Measurements from ENCODE around the gene ATOX1. TPM values are rescaled to one million over a fixed set of nuclear protein-coding genes. Genes with fewer than 3 reads are reported as not detected.
A peak's percentile ranks its signal among the peaks of the same experiment; 100 is the strongest.

The ATOX1 gene
- total RNA-seq, 4 donors from 2014 or later, result 73.4 to 236 (median 157) TPM

- Histone ChIP-seq H3K27ac (no peak overlapping the region), H3K36me3 (no peaks in the 10 kb centered on the region), H3K4me3 (replicated peaks in 1 of 3) (no peak overlapping the region), H3K27me3 (no peaks in the 10 kb centered on the region), H3K4me1 (peaks cover 0 to 4% of the 10 kb centered on the region in 2 donors), H3K9me3 (no peaks in the 10 kb centered on the region)
- DNase-seq, result no peak
- TF ChIP-seq POLR2A (IDR thresholded peaks at IDR 0.05), result no peak
- TF ChIP-seq, protein P1, sequence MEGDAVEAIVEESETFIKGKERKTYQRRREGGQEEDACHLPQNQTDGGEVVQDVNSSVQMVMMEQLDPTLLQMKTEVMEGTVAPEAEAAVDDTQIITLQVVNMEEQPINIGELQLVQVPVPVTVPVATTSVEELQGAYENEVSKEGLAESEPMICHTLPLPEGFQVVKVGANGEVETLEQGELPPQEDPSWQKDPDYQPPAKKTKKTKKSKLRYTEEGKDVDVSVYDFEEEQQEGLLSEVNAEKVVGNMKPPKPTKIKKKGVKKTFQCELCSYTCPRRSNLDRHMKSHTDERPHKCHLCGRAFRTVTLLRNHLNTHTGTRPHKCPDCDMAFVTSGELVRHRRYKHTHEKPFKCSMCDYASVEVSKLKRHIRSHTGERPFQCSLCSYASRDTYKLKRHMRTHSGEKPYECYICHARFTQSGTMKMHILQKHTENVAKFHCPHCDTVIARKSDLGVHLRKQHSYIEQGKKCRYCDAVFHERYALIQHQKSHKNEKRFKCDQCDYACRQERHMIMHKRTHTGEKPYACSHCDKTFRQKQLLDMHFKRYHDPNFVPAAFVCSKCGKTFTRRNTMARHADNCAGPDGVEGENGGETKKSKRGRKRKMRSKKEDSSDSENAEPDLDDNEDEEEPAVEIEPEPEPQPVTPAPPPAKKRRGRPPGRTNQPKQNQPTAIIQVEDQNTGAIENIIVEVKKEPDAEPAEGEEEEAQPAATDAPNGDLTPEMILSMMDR (IDR thresholded peaks at IDR 0.05), result no peak
- intact Hi-C loops (cut with DNase I), result no loop called here
Observed at GRCh38 chr5:151766975-151767374, 8.5 kb upstream of the ATOX1 start.

DNA sequence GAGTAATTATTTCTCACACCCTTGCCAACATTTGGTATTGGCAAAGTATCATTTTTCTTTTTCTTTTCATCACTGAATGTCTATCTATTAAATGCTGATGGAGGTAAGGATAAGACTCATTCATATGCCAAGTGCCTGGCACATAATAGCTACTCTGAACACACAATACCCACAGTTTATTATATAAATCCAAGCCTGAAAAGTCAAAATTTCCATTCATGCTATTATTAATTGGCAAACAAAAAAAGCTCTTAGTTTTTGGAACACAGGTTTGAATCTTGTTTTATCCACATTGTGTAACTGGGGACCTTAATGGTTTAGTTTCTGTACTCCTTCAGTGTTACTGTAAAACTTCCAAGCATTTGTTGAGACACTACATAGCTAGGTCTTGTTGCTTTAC is 6.4 kb upstream of the ATOX1 start:
- Histone ChIP-seq H3K36me3 (no peaks in the 10 kb centered on the region), H3K4me1 (no peaks in the 10 kb centered on the region), H3K9me3 (no peaks in the 10 kb centered on the region), H3K27ac (no peak overlapping the region), H3K4me3 (replicated peaks in 1 of 3) (no peak overlapping the region), H3K27me3 (no peaks in the 10 kb centered on the region)
- no peak for DNase-seq
- intact Hi-C loops (cut with DNase I), result no loop called here
- TF ChIP-seq, protein P1 (IDR thresholded peaks at IDR 0.05), result no peak
- TF ChIP-seq POLR2A (IDR thresholded peaks at IDR 0.05), result no peak

GRCh38 chr5:151758141-151758429 is 346 bp downstream of the ATOX1 start:
- TF ChIP-seq POLR2A (IDR thresholded peaks at IDR 0.05), result no peak
- TF ChIP-seq, protein P1 (IDR thresholded peaks at IDR 0.05), result no peak
- Histone ChIP-seq H3K4me3 (replicated peaks in 1 of 3) (peak overlapping the region; percentile 38 to 95 (median 61)), H3K27ac (peak overlapping the region; percentile 58 to 89 (median 84)), H3K9me3 (no peaks in the 10 kb centered on the region), H3K27me3 (no peaks in the 10 kb centered on the region), H3K4me1 (peaks cover 21 to 26% of the 10 kb centered on the region in 2 donors), H3K36me3 (no peaks in the 10 kb centered on the region)
- intact Hi-C loops (cut with DNase I), result no loop called here
- DNase-seq, result peak; percentile 40 to 50
- 2 to 5% methylated on average over 4 to 8 of the region's 11 CpGs for WGBS, 2 donors

- H3K9me3 ChIP-seq, result no peaks in the 10 kb centered on the region
- no peaks in the 10 kb centered on the region for H3K27me3 ChIP-seq
- intact Hi-C loops (cut with DNase I), result no loop called here
- WGBS, 2 donors, result 16 to 31% methylated on average over 8 to 9 of the region's 9 CpGs
- H3K4me3 ChIP-seq (replicated peaks in 1 of 3), result peak overlapping the region; percentile 38 to 95 (median 61)
- H3K36me3 ChIP-seq, result no peaks in the 10 kb centered on the region
- H3K27ac ChIP-seq, result peak overlapping the region; percentile 58 to 89 (median 84)
- DNase-seq, result peak in 1 of 2 donors; percentile 23
- H3K4me1 ChIP-seq, result peaks cover 21 to 26% of the 10 kb centered on the region in 2 donors
- TF ChIP-seq POLR2A (IDR thresholded peaks at IDR 0.05), result no peak
- TF ChIP-seq, protein P1 (IDR thresholded peaks at IDR 0.05), result no peak
Observed at GRCh38 chr5:151757233-151758140, 944 bp downstream of the ATOX1 start.

- H3K9me3 ChIP-seq, result no peaks in the 10 kb centered on the region
- H3K27ac ChIP-seq, result peak overlapping the region; percentile 16 to 62 (median 42)
- intact Hi-C loops (cut with DNase I), result no loop called here
- TF ChIP-seq, protein P1 (IDR thresholded peaks at IDR 0.05), result no peak
- TF ChIP-seq POLR2A (IDR thresholded peaks at IDR 0.05), result no peak
- DNase-seq, result peak in 1 of 2 donors; percentile 25
- no peaks in the 10 kb centered on the region for H3K27me3 ChIP-seq
- H3K36me3 ChIP-seq, result no peaks in the 10 kb centered on the region
- H3K4me1 ChIP-seq, result peaks cover 21 to 26% of the 10 kb centered on the region in 2 donors
- WGBS, 2 donors, result 57 to 68% methylated on average over 3 of the region's 3 CpGs
- no peak overlapping the region for H3K4me3 ChIP-seq (replicated peaks in 1 of 3)
Observed at GRCh38 chr5:151755383-151755782, 3.0 kb downstream of the ATOX1 start.

Data from thyroid gland (tissue), 4 donors.